GM12875 (cell line): ENCODE measurements around the gene SLC4A5.

Experiments
- H3K4me3 ChIP-seq: one replicate; pipeline ENCODE4 v1.5.1; 2011; ENCODE audit warnings: low read depth, low read length, control low read depth
- CTCF ChIP-seq: IDR thresholded peaks from 2 replicates; pipeline ENCODE4 v1.5.1; 2011; ENCODE audit warnings: low read depth, mild to moderate bottlenecking, control low read depth, inconsistent platforms, low read length, moderate library complexity, borderline replicate concordance; ENCODE audit not compliant: insufficient read depth

Gene SLC4A5

DNA sequence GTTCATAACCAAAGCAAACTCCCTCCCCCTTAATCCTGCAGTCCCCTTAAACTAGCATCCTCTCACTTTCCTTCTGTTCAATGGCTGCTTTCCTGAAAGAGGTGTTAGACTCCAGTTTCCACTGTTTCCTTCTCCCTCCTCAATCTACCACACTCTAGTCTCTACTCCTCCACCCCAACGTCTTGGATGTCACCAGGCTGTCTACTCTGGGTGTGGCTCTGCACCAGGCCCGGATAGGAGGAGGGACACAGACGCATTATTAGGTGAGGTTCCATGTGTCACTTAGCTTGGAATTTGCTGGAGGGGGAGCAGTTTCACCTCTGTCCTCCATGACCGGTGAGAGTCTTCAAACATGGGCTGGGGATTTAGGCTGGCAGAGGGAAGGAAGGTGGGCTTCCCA lies 83.5 kb downstream of the SLC4A5 start:
- no peak for TF ChIP-seq CTCF
- no peak overlapping the region for H3K4me3 ChIP-seq

DNA sequence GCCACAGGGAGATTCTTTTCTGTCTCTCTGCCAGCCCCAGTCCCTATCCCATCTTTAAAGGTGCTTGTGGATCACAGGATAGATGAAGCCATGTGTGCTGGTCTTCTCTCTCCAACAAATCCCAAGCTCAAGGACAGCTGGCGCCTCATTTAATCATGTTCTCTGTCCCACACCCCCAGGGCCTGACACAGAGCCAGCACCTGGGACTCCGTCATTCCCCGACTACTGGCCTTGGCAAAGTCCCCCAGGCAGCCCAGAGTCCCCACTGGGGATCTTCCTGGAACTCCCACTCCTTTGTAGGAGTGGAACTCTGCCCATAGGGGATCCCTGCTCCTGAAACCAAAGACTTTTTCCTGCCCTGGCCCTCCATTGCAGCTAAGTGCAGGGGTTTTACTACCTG lies 84.0 kb downstream of the SLC4A5 start:
- H3K4me3 ChIP-seq = no peak overlapping the region
- TF ChIP-seq CTCF = no peak

DNA sequence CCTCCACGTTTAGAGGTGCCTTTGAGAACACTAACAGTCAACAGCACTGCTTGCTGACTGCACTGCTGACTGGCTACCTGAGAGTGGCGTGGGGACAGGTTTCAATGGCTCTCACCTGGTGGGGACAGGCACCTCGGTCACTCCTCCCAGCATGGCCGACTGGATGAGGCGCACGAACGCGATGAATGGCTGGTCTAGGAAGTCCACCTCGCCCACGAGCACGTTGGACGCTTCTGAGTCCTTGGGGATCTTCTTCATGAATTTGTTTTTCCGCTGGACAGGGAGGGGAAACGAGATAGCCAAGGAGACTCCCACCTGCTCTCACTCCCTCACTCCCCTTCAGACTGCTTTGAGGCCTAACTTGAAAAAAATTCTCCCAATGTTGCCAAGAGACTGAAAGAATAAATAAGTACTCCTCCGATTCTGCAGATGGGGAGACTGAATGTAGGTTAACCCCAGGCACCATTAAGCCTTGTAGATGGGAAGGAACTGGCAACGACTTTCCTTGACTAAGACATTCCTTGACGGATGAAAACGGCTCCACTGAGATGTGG lies 87.5 kb downstream of the SLC4A5 start:
- no peak overlapping the region for H3K4me3 ChIP-seq
- no peak for TF ChIP-seq CTCF

DNA sequence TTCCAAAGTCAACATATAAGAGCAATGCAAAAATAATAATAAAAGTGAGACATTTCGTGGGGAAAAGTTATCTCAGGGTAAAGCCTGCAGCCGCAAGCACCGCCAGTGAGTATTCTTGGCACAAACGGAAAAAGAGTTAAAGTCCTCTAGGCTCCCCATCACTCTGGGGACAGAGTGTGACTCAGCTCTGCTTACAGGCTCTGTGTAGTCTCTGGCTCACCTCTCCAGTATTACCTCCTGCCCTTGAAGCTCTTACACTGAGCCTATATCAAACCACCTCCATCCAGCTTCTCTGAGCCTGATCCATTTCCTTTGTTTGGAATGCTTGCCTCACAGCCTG lies 89.3 kb downstream of the SLC4A5 start:
- TF ChIP-seq CTCF = no peak
- H3K4me3 ChIP-seq = no peak overlapping the region

- H3K4me3 ChIP-seq = no peak overlapping the region
- no peak for TF ChIP-seq CTCF
These were observed 89.8 kb downstream of the SLC4A5 start for GRCh38 chr2:74253306-74253970.

- TF ChIP-seq CTCF = no peak
- H3K4me3 ChIP-seq = no peak overlapping the region
These were observed 90.4 kb downstream of the SLC4A5 start for GRCh38 chr2:74252862-74253261.

- H3K4me3 ChIP-seq = no peak overlapping the region
- TF ChIP-seq CTCF = no peak
These were observed 91.2 kb downstream of the SLC4A5 start for GRCh38 chr2:74252036-74252435.
